ENCODE results near the gene SLC2A9.

DNA sequence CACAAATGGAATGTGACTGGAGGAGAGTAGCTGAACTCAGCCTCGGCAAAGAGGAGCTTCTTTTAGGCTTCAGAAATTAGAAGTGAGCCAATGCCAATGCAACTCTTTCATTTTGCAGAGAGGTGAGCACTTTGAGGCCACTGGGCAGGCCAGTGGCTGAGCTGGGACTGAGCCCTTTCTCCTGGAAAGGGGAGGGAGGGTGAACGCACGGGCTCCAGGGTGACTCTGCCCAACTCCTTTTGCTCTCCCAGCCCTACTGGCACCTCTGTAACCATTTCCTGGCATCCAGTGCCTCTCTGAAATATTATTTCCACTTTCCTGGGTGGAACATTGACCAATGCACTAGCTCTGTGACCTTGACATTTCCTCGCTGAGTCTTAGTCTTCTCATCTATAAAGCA is 88.1 kb downstream of the SLC2A9 start:
- TF ChIP-seq, protein P1, sequence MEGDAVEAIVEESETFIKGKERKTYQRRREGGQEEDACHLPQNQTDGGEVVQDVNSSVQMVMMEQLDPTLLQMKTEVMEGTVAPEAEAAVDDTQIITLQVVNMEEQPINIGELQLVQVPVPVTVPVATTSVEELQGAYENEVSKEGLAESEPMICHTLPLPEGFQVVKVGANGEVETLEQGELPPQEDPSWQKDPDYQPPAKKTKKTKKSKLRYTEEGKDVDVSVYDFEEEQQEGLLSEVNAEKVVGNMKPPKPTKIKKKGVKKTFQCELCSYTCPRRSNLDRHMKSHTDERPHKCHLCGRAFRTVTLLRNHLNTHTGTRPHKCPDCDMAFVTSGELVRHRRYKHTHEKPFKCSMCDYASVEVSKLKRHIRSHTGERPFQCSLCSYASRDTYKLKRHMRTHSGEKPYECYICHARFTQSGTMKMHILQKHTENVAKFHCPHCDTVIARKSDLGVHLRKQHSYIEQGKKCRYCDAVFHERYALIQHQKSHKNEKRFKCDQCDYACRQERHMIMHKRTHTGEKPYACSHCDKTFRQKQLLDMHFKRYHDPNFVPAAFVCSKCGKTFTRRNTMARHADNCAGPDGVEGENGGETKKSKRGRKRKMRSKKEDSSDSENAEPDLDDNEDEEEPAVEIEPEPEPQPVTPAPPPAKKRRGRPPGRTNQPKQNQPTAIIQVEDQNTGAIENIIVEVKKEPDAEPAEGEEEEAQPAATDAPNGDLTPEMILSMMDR (conservative IDR thresholded peaks at IDR 0.05; ENCODE audit: low read length) = no peak
- no peak for TF ChIP-seq EZH2phosphoT487 (IDR thresholded peaks at IDR 0.05; ENCODE audit: borderline replicate concordance, low read depth, low read length)

All from OCI-LY7 (cell line).